OCI-LY7 (cell line): ENCODE results near the gene TTC7B. TPM values are rescaled to one million over a fixed set of nuclear protein-coding genes. Genes with fewer than 3 reads are reported as not detected.

Source experiments
- BruUV-seq: library from RNA; stranded (reverse); fragments of 400-500 nt; replicated peaks from 2 replicates; lab custom pipeline; 2021; lab: Mats Ljungman, UMichigan
- CTCF ChIA-PET: fragments of 300-600 bp; sonication (Branson Sonifier 250); formaldehyde crosslinking; loops from one replicate; lab custom pipeline; 2022; ENCODE audit warnings: antibody characterized with exemption; ENCODE audit not compliant: unreplicated experiment; lab: Charles Lee
- POLR2A ChIA-PET: fragments of 300-600 bp; sonication (Branson Sonifier 250); formaldehyde crosslinking; loops from one replicate; lab custom pipeline; 2022; ENCODE audit warnings: antibody characterized with exemption; lab: Charles Lee
- DNase-seq: peaks from one replicate; pipeline ENCODE4 v3.0.0-alpha.2; 2015; ENCODE audit warnings: low spot score
- H2AFZ ChIP-seq: fragments of 200-600 bp; sonication (generic), shearing (Covaris generic); 2 replicates; pipeline ENCODE4 v1.6.1; 2014; ENCODE audit warnings: mild to moderate bottlenecking, antibody characterized with exemption, low read length, moderate library complexity
- H3K27ac ChIP-seq: fragments of 200-600 bp; sonication (generic); 2 replicates; pipeline ENCODE4 v1.5.1; 2014; ENCODE audit warnings: mixed run types, low read depth, mild to moderate bottlenecking, moderate library complexity, low read length, inconsistent platforms; ENCODE audit not compliant: poor library complexity, severe bottlenecking
- H3K36me3 ChIP-seq: fragments of 200-600 bp; sonication (generic); 2 replicates; pipeline ENCODE4 v1.6.1; 2014; ENCODE audit warnings: mild to moderate bottlenecking, antibody characterized with exemption, low read length, moderate library complexity, mixed read lengths; ENCODE audit not compliant: insufficient read depth
- H3K4me1 ChIP-seq: fragments of 200-600 bp; sonication (generic); 2 replicates; pipeline ENCODE4 v1.5.1; 2014; ENCODE audit warnings: mild to moderate bottlenecking, low read length; ENCODE audit not compliant: insufficient read depth, poor library complexity, severe bottlenecking
- H3K4me2 ChIP-seq: fragments of 200-600 bp; sonication (generic); 2 replicates; pipeline ENCODE4 v1.6.1; 2014; ENCODE audit warnings: mild to moderate bottlenecking, low read length
- H3K4me3 ChIP-seq: fragments of 200-600 bp; sonication (generic); 2 replicates; pipeline ENCODE4 v1.5.1; 2014; ENCODE audit warnings: mild to moderate bottlenecking, low read depth, low read length; ENCODE audit not compliant: poor library complexity, severe bottlenecking
- H3K79me2 ChIP-seq: fragments of 200-600 bp; sonication (generic); 2 replicates; pipeline ENCODE4 v1.6.1; 2016; ENCODE audit warnings: low read depth, mild to moderate bottlenecking, low read length, moderate library complexity, mixed read lengths; ENCODE audit not compliant: insufficient read depth
- H3K9me2 ChIP-seq: fragments of 200-600 bp; sonication (generic); 2 replicates; pipeline ENCODE4 v1.6.1; 2016; ENCODE audit warnings: mild to moderate bottlenecking, low read length, mixed read lengths; ENCODE audit not compliant: insufficient read depth
- H3K9me3 ChIP-seq: fragments of 200-600 bp; sonication (generic); 2 replicates; pipeline ENCODE4 v1.6.1; 2014; ENCODE audit warnings: mild to moderate bottlenecking, mixed run types, low read length, mixed read lengths
- H4K20me1 ChIP-seq: fragments of 200-600 bp; sonication (generic); 2 replicates; pipeline ENCODE4 v1.6.1; 2014; ENCODE audit warnings: mild to moderate bottlenecking, antibody characterized with exemption, low read length, moderate library complexity, mixed read lengths; ENCODE audit not compliant: insufficient read depth
- CTCF ChIP-seq: fragments of 200-600 bp; sonication (generic); conservative IDR thresholded peaks from 2 replicates; pipeline ENCODE4 v1.5.1; 2014; ENCODE audit warnings: mild to moderate bottlenecking, antibody characterized with exemption, low read length, moderate library complexity, mixed read lengths
- EZH2phosphoT487 ChIP-seq: fragments of 200-600 bp; sonication (generic); IDR thresholded peaks from 2 replicates; pipeline ENCODE4 v1.6.1; 2018; ENCODE audit warnings: low read depth, borderline replicate concordance, mild to moderate bottlenecking, mixed run types, antibody characterized with exemption, low read length, moderate library complexity, mixed read lengths
- intact Hi-C: fragments of 100-400 bp; cut with micrococcal nuclease; formaldehyde crosslinking; loops from one replicate; pipeline ENCODE4 v1.10.0; 2022; ENCODE audit not compliant: unreplicated experiment
- total RNA-seq, 2 experiments: library from RNA; depleted of rRNA in 1 of 2; stranded (reverse); fragments of >200 nt in 1 of 2; shearing (Covaris generic) in 1 of 2; gene quantifications; 2 replicates each; pipeline ENCODE4 v1.2.3, GENCODE V29; 2014 to 2022

TTC7B gene
- total RNA-seq, 2 experiments from 2014 or later: 0.19 to 0.51 TPM

DNA sequence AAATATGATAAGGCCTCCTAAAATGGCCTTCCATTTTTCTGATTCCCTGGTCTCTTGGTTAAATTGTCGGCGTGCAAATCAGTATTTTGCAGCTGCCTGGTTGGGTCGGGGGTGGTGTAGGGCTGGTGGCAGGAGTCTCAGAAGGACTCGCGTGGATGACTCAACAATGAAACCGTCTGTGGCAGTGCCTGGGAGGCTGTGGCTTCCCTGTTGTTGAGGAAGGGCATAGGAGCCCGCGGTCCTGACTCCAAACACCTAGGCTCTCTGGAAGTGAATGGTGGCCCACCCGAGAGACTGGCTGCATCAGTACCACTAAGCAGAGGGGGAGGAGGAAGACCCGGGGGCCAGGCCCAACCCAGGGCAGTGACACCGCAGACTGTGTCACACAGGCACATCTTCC is 207.9 kb downstream of the TTC7B start:
- TF ChIP-seq EZH2phosphoT487 (no peak), CTCF (no peak)
- ChIA-PET CTCF (no interaction called here), POLR2A (interaction anchor here (0.7 kb wide), 1 partner anchor 17 kb away, joined by 3 read pairs; no protein-coding TSS in a partner anchor)
- no peaks in the 10 kb centered on the region for H3K79me2 ChIP-seq
- H3K4me1 ChIP-seq: no peaks in the 10 kb centered on the region
- H3K9me2 ChIP-seq: no peaks in the 10 kb centered on the region
- H2AFZ ChIP-seq: no peak overlapping the region
- no peaks in the 10 kb centered on the region for H3K36me3 ChIP-seq
- no peaks in the 10 kb centered on the region for H3K9me3 ChIP-seq
- H3K4me2 ChIP-seq: no peak overlapping the region
- no peak overlapping the region for H3K27ac ChIP-seq
- no TSS peak for BruUV-seq
- intact Hi-C loops: no loop called here
- no peak for DNase-seq
- no peaks in the 10 kb centered on the region for H4K20me1 ChIP-seq
- H3K4me3 ChIP-seq: no peak overlapping the region

DNA sequence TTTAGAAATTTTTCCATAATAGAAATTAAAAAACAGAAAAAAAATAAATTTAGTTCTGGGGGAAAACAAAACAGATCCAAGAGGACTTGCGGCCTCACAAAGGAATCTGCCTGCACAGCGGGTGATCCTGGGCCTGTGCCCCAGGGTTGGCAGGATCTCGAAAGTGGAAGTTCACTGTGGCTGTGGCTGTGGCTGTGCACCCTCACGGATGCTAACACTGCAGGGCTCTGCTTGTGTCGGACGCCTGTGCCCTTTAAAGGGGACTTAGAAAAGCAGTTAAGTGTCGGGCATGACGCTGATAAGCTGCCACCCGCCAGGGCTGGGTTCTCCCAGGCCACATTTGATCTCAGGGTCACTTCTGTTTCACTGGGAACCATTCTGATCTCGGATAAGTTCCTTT is 209.1 kb downstream of the TTC7B start:
- H3K4me2 ChIP-seq: no peak overlapping the region
- H3K79me2 ChIP-seq: no peaks in the 10 kb centered on the region
- H3K36me3 ChIP-seq: no peaks in the 10 kb centered on the region
- DNase-seq: no peak
- no peaks in the 10 kb centered on the region for H4K20me1 ChIP-seq
- POLR2A ChIA-PET: no interaction called here
- no peaks in the 10 kb centered on the region for H3K9me3 ChIP-seq
- BruUV-seq: no TSS peak
- no peaks in the 10 kb centered on the region for H3K9me2 ChIP-seq
- intact Hi-C loops: no loop called here
- no peak for TF ChIP-seq CTCF
- TF ChIP-seq EZH2phosphoT487: no peak
- no peak overlapping the region for H2AFZ ChIP-seq
- H3K27ac ChIP-seq: no peak overlapping the region
- no peak overlapping the region for H3K4me3 ChIP-seq
- H3K4me1 ChIP-seq: no peaks in the 10 kb centered on the region
- CTCF ChIA-PET: no interaction called here

DNA sequence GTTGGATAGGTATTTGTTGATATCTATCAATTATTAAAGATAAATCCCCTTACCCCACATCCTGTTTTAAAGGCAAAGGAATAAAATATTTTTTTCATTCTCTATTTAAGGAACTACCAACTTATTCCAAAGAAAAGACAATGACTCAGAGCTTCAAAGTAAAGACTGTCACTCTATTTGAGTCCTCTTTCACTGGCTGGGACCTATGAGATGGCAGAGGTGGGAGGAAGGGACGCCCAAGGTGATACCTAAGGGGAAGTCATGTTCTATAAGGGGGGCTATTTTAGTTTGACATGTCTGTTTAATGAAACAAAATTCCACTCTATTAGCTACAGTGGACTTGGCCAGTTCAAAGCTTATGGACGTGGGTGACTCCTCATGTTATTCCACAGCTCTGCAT is 209.8 kb downstream of the TTC7B start:
- Histone ChIP-seq H3K4me3 (no peak overlapping the region), H3K9me2 (no peaks in the 10 kb centered on the region), H3K79me2 (no peaks in the 10 kb centered on the region), H3K9me3 (no peaks in the 10 kb centered on the region), H4K20me1 (no peaks in the 10 kb centered on the region), H3K36me3 (no peaks in the 10 kb centered on the region), H3K27ac (no peak overlapping the region), H3K4me1 (no peaks in the 10 kb centered on the region), H2AFZ (no peak overlapping the region), H3K4me2 (no peak overlapping the region)
- CTCF ChIA-PET: no interaction called here
- DNase-seq: no peak
- BruUV-seq: no TSS peak
- intact Hi-C loops: no loop called here
- TF ChIP-seq CTCF: no peak
- POLR2A ChIA-PET: no interaction called here
